ENCODE data around the gene EPM2AIP1. TPM values are rescaled to one million over a fixed set of nuclear protein-coding genes. Genes with fewer than 3 reads are reported as not detected.

The EPM2AIP1 gene
- total and polyA plus RNA-seq, 2 of the 8 experiments (the other 6 are each of a cell fraction or from before 2014, with no cell fraction given) = 6.6 to 9.0 TPM

DNA sequence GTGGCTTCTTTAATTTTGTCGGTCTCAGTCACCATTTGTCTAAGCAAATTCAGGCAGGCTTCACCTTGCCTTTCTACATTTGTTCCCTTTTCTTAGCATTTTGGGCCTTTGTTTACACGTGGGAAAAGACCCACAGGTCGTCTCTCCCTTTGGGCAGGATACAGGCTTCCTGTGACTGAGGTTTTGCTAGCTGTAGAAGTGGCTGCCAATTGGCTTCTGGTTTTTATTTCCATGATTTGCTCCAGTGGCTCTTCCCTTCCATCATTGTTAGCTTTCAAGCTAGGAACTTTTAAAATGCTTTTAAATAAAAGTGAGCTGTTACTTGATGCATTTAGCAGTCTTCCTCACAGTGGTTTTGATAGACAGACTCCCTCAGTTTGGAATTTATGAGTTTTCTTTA is 37.7 kb upstream of the EPM2AIP1 start:
- H3K23ac ChIP-seq (ENCODE audit: insufficient read length) = no peak overlapping the region
- no peaks in the 10 kb centered on the region for H3K23me2 ChIP-seq (ENCODE audit: low read depth, low read length)
- no peak overlapping the region for H3K9ac ChIP-seq (replicated peaks in 1 of 4; ENCODE audit: extremely low read depth in 1 of 4, low read depth in 3 of 4, low read length in 3 of 4)
- H4K8ac ChIP-seq (ENCODE audit: extremely low read depth, insufficient read depth, low read length) = no peak overlapping the region
- WGBS, 2 experiments (ENCODE audit: extremely low coverage in 1 of 2, insufficient coverage in 1 of 2, insufficient read length in 1 of 2, insufficient replicate concordance in 2 of 2, low coverage in 1 of 2, low lambda C conversion rate in 2 of 2, missing lambda C conversion rate in 1 of 2) = 83% methylated on average over 3 of the region's 3 CpGs; no CpG with 5 or more reads in 1 of the 2 experiments
- no peaks in the 10 kb centered on the region for H3K27me3 ChIP-seq (replicated peaks in 1 of 4; ENCODE audit: control insufficient read depth in 3 of 4, extremely low read depth in 1 of 4, insufficient read depth in 3 of 4, low read length in 3 of 4)
- H3K18ac ChIP-seq (ENCODE audit: extremely low read depth, low read length) = no peak overlapping the region
- no peak overlapping the region for H2BK5ac ChIP-seq (ENCODE audit: low read depth, low read length)
- no peak overlapping the region for H2AFZ ChIP-seq (ENCODE audit: low read length)
- H3K36me3 ChIP-seq (ENCODE audit: control insufficient read depth in 2 of 4, insufficient read depth in 4 of 4, low read length in 3 of 4) = peaks cover 14 to 66% (median 39%) of the 10 kb centered on the region in 4 experiments; a peak in 7 of 8 replicates
- peaks cover 6% of the 10 kb centered on the region; the same call in 1 of the 2 replicates for H3K79me1 ChIP-seq (ENCODE audit: low read depth, low read length)
- no peak for DNase-seq (ENCODE audit: low read depth in 1 of 2, low spot score in 2 of 2)
- H3K56ac ChIP-seq (replicated peaks; ENCODE audit: insufficient read length, low read depth, low read length) = no peak overlapping the region
- no peak overlapping the region for H4K5ac ChIP-seq (ENCODE audit: insufficient read length, low read depth, low read length)
- H3K4me3 ChIP-seq (ENCODE audit: extremely low read depth in 1 of 4, insufficient read depth in 2 of 4, low read depth in 3 of 4, low read length in 4 of 4) = no peak overlapping the region
- no peak overlapping the region for H2BK15ac ChIP-seq (ENCODE audit: low read length)
- H3K9me3 ChIP-seq (ENCODE audit: insufficient read depth in 2 of 2, low read depth in 1 of 2, low read length in 1 of 2) = no peaks in the 10 kb centered on the region
- no peak overlapping the region for H3K4ac ChIP-seq (replicated peaks; ENCODE audit: insufficient read length, low read depth, low read length)
- CTCF ChIA-PET (ENCODE audit: partially characterized antibody) = interaction anchor here (0.8 kb wide), 1 partner anchor 180 kb away, joined by 3 read pairs; no protein-coding TSS in a partner anchor
- no peaks in the 10 kb centered on the region for H3K4me1 ChIP-seq (replicated peaks in 1 of 4; ENCODE audit: control insufficient read depth in 3 of 4, insufficient read depth in 4 of 4, low read length in 3 of 4)
- no peak overlapping the region for H2AK5ac ChIP-seq (ENCODE audit: low read depth, low read length)
- no peak overlapping the region for H3K27ac ChIP-seq (ENCODE audit: low read depth, low read length)
- H4K20me1 ChIP-seq (replicated peaks in 1 of 2; ENCODE audit: control insufficient read depth in 1 of 2, insufficient read depth in 2 of 2, low read length in 2 of 2) = no peaks in the 10 kb centered on the region
- no peak overlapping the region for H2BK20ac ChIP-seq (ENCODE audit: low read length)
- no peak overlapping the region for H4K91ac ChIP-seq (replicated peaks; ENCODE audit: insufficient read length, low read length)
- H3K14ac ChIP-seq (ENCODE audit: insufficient read length) = no peak overlapping the region
- H2BK12ac ChIP-seq (ENCODE audit: low read depth, low read length) = no peak overlapping the region
- no peak overlapping the region for H3K4me2 ChIP-seq (ENCODE audit: insufficient read depth in 1 of 2, low read depth in 2 of 2, low read length in 2 of 2)
- POLR2A ChIA-PET (ENCODE audit: partially characterized antibody) = no interaction called here
- no peaks in the 10 kb centered on the region for H3K79me2 ChIP-seq (ENCODE audit: control insufficient read depth in 1 of 2, insufficient read depth in 2 of 2, low read length in 2 of 2)
- no peak for FAIRE-seq
- no peak overlapping the region for H2BK120ac ChIP-seq (replicated peaks; ENCODE audit: low read depth, low read length)
- TF ChIP-seq YY1 (IDR thresholded peaks at IDR 0.05; ENCODE audit: low read depth, low read length) (no peak), HDAC2 (IDR thresholded peaks at IDR 0.05; ENCODE audit: borderline replicate concordance in 1 of 2, low read depth in 2 of 2, low read length in 2 of 2) (no peak), USF2 (IDR thresholded peaks at IDR 0.05; ENCODE audit: low read length) (no peak), JUND (IDR thresholded peaks at IDR 0.05; ENCODE audit: low read length) (no peak), POU5F1 (IDR thresholded peaks at IDR 0.05; ENCODE audit: low read depth, low read length) (no peak), TBP (IDR thresholded peaks at IDR 0.05; ENCODE audit: low read depth, low read length) (no peak), SUZ12 (IDR thresholded peaks at IDR 0.05; ENCODE audit: low read length) (no peak), ZNF274 (IDR thresholded peaks at IDR 0.05; ENCODE audit: borderline replicate concordance, extremely low read depth, low read length) (no peak), POLR2A (IDR thresholded peaks at IDR 0.05; ENCODE audit: control extremely low read depth in 1 of 2, low read depth in 2 of 2, low read length in 2 of 2) (no peak)
